ENCODE results near the gene SYNDIG1L. TPM values are rescaled to one million over a fixed set of nuclear protein-coding genes. Genes with fewer than 3 reads are reported as not detected.
"Not testable (repeated sequence)": the region's sequence is repeated elsewhere in the genome, so short reads cannot be mapped to it uniquely, and the experiment has no call there.

SYNDIG1L gene
- total RNA-seq: not detected

GRCh38 chr14:74426202-74426582 is at the start of gene SYNDIG1L:
Gene SYNDIG1L, minus strand, starts transcription at chr14:74426210. Its CDS starts 16,466 bp downstream, at chr14:74409744.
- no peak for DNase-seq (ENCODE audit: low read depth in 2 of 3, low spot score in 2 of 3)

GRCh38 chr14:74475678-74476077 is 49.7 kb upstream of the SYNDIG1L start:
- DNase-seq (ENCODE audit: low read depth in 2 of 3, low spot score in 2 of 3): no peak

GRCh38 chr14:74474376-74474775 is 48.4 kb upstream of the SYNDIG1L start:
- DNase-seq (ENCODE audit: low read depth in 2 of 3, low spot score in 2 of 3): no peak

- no peak for DNase-seq (ENCODE audit: low read depth in 2 of 3, low spot score in 2 of 3)
These were observed 46.6 kb upstream of the SYNDIG1L start for GRCh38 chr14:74472601-74473000.

GRCh38 chr14:74469548-74470518 is 43.8 kb upstream of the SYNDIG1L start:
- no peak for DNase-seq (ENCODE audit: low read depth in 2 of 3, low spot score in 2 of 3)

GRCh38 chr14:74468513-74468912 is 42.5 kb upstream of the SYNDIG1L start:
- no peak for DNase-seq (ENCODE audit: low read depth in 2 of 3, low spot score in 2 of 3)

- no peak for DNase-seq (ENCODE audit: low read depth in 2 of 3, low spot score in 2 of 3)
These were observed 39.3 kb upstream of the SYNDIG1L start for GRCh38 chr14:74465335-74465734.

- DNase-seq (ENCODE audit: low read depth in 2 of 3, low spot score in 2 of 3): no peak
These were observed 38.8 kb upstream of the SYNDIG1L start for GRCh38 chr14:74464785-74465184.

- no peak for DNase-seq (ENCODE audit: low read depth in 2 of 3, low spot score in 2 of 3)
These were observed 37.7 kb upstream of the SYNDIG1L start for GRCh38 chr14:74463697-74464096.

- DNase-seq (ENCODE audit: low read depth in 2 of 3, low spot score in 2 of 3): no peak
These were observed 37.0 kb upstream of the SYNDIG1L start for GRCh38 chr14:74462993-74463392.

GRCh38 chr14:74459976-74460375 is 34.0 kb upstream of the SYNDIG1L start:
- peak in 2 of 3 donors; percentile 1 to 44 for DNase-seq (ENCODE audit: low read depth in 2 of 3, low spot score in 2 of 3)

- peak in 2 of 3 donors; percentile 53 to 70 for DNase-seq (ENCODE audit: low read depth in 2 of 3, low spot score in 2 of 3)
These were observed 33.4 kb upstream of the SYNDIG1L start for GRCh38 chr14:74459289-74459946.

GRCh38 chr14:74457565-74457895 is 31.5 kb upstream of the SYNDIG1L start:
- DNase-seq (ENCODE audit: low read depth in 2 of 3, low spot score in 2 of 3): no peak

GRCh38 chr14:74456684-74457564 is 30.9 kb upstream of the SYNDIG1L start:
- DNase-seq (ENCODE audit: low read depth in 2 of 3, low spot score in 2 of 3): no peak

- DNase-seq (ENCODE audit: low read depth in 2 of 3, low spot score in 2 of 3): not testable (repeated sequence)
These were observed 28.4 kb upstream of the SYNDIG1L start for GRCh38 chr14:74454397-74454796.

- no peak for DNase-seq (ENCODE audit: low read depth in 2 of 3, low spot score in 2 of 3)
These were observed 18.9 kb upstream of the SYNDIG1L start for GRCh38 chr14:74444866-74445265.

GRCh38 chr14:74442757-74443156 is 16.7 kb upstream of the SYNDIG1L start:
- no peak for DNase-seq (ENCODE audit: low read depth in 2 of 3, low spot score in 2 of 3)

- DNase-seq (ENCODE audit: low read depth in 2 of 3, low spot score in 2 of 3): no peak
These were observed 15.1 kb upstream of the SYNDIG1L start for GRCh38 chr14:74441113-74441512.

GRCh38 chr14:74438351-74438915 is 12.4 kb upstream of the SYNDIG1L start:
- DNase-seq (ENCODE audit: low read depth in 2 of 3, low spot score in 2 of 3): no peak

- DNase-seq (ENCODE audit: low read depth in 2 of 3, low spot score in 2 of 3): peak in 1 of 3 donors; percentile 64
These were observed 11.6 kb upstream of the SYNDIG1L start for GRCh38 chr14:74437496-74438053.

All from hematopoietic multipotent progenitor cell (in vitro differentiated cells).